Activated CD4-positive, alpha-beta T cell treated with anti-CD3 and anti-CD28 coated beads, Interleukin-2, amount 50 U/mL, for 48 hours (primary cell): ENCODE data around the gene BRPF3.
A peak's percentile ranks its signal among the peaks of the same experiment; 100 is the strongest.

Source experiments
- DNase-seq, 2 experiments: peaks; one replicate each; pipeline ENCODE4 v3.0.0-alpha.2; 2020

BRPF3 gene

DNA sequence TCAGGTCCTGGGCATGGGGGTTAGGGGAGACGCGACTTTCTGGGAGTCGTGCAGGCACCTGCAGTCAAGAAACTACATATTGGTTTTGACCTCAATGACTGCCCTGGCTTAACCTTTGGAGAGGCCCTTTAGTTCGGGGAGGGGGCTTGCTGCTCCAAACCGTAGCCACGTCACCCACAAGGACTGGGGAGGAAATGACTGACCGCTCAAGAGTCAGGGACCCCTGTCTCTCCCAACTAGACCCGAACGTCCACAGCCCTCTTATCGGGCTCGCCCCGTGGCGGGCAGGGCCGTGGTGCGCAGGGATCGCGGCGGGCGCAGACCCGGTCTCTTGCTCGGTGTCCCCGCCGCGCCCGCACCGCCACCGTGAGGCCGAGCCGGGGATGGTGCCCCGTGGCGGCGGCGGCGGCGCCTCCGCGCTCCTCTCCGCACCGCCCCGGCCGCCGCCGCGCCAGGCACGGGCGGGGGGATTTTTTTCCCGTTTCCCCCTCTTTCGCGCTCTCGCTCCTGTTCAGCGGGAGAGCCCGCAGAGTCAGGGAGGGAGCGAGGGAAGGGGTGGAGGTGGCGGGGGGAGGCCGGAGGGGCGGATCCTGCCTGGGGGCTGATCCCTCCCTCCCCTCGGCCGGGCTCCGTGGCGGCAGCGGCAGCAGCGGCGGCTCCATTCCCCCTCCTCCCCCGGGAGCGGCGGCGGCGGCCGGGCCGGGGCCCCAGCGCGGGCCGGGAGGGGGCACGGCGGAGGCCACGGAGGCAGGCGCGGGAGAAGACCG is at the start of gene BRPF3:
TSS of gene BRPF3 (plus strand) at position 632 of the 767 bp plus-strand sequence. CDS start 3,579 bp downstream, outside the sequence.
- peak; percentile 76 to 77 for DNase-seq

DNA sequence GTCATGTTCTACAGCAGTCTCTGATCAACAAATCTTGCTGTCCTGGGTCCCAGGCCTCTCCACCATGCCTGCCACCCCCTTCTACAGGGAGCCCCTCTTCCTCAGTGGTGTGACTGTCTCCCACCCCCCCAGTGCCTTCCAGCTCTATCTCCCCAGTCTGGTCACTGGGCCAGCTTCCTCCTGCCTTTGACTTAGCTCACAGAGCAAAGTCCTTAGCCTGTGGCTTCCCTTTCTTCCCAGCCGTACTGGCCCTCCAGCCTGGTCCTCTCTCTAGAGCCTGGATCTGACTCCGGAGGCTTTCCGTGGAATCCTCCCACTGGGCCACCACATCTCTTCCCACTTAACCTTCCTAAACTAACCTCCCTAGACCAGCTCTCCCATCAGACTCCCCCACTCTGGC is 49.2 kb upstream of the BRPF3 start:
- DNase-seq = no peak

DNA sequence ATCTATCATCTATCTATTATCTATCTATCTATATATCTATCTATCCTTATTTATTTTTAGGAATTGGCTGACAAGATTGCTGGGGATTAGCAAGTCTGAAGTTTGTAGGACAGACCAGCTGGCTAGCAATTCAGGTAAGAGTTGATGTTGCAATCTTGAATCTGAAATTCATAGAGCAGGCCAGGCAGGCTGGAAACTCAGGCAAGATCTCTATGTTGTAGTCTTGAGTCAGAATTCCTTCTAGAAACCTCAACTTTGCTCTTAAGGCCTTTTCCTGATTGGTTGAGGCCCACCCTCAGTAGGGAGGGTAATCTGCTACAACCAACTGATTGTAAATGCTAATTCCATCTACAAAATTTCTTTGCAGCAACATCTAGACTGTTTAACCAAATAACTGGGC is 47.1 kb upstream of the BRPF3 start:
- no peak for DNase-seq

DNA sequence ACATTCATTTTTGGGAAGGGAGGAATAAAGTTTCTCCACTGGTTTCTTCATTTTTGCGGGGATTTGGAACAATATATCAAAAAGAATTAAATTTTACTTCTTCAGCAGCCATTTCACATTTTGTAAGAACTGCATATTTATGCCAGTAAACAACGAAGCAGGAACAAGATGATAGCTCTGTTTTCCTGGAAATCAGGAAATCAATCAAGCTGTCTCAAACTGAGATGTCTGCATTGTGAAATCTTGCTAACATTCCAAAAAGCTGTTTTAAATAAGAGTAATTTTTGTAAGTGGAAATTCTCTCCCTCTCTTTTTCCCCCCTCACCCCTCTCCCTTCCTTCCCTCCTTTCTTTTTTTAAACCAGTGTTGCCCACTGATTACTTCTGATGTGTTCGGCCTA is 46.3 kb upstream of the BRPF3 start:
- no peak for DNase-seq

DNA sequence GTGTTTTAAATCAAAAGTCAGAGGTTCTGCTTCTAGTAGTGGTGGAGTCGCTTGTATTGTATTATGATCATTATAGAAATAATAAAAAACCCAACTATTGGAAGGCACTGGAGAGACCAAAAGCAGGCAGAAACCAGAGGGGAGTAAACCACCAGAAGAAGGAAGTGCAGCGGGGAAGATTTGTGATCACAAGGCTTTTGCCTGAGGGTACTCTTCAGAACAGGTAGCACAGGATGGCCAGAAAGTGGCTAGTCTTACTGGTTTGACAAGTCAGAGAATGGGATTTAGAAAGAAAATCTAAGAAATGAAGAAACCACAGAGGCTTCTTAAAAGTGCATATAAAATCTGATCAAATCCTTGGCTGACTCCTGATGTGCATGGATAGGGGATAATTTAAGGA is 42.3 kb upstream of the BRPF3 start:
- no peak for DNase-seq

DNA sequence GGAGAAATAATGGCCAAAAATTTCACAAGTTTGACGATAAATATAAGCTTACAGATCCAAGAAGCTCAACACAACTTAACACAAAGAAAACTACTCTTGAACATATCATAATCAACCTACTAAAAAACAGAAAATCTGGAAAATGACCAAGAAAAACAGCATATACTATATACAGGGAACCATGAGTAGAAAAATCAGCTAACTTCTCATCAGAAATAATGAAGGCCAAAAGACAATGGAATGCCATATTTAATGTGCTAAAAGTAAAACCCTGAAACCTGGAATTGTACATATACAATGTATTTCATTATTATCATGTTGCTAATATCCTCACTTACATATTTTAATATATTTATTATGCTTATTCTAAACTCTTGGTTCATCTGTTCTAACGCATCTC is 40.9 kb upstream of the BRPF3 start:
- DNase-seq = no peak

DNA sequence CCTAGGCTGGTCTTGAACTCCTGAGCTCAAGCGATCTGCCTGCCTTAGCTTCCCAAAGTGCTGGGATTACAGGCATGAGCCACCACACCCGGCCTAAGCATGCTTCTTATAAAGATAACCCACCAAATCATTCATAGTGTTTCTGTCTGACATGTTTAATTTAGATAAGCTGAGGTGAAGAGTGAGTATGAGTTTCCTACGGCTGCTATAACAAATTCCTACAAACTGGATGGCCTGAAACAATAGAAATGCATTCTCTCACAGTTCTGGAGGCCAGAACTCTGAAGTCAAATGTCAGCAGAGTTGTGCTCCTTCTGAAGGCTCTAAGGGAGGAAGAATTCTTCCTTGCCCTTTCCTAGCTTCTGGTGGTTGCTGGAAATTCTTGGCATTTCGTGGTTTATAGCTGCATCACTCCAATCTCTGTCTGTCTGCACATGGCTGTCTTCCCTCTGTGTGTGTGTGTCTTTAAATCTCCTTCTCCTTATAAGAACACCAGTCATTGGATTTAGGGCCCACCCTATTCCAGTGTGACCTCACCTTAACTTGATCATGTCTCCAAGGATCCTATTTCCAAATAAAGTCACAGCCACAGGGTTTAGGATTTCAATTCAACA is 36.3 kb upstream of the BRPF3 start:
- DNase-seq = no peak

DNA sequence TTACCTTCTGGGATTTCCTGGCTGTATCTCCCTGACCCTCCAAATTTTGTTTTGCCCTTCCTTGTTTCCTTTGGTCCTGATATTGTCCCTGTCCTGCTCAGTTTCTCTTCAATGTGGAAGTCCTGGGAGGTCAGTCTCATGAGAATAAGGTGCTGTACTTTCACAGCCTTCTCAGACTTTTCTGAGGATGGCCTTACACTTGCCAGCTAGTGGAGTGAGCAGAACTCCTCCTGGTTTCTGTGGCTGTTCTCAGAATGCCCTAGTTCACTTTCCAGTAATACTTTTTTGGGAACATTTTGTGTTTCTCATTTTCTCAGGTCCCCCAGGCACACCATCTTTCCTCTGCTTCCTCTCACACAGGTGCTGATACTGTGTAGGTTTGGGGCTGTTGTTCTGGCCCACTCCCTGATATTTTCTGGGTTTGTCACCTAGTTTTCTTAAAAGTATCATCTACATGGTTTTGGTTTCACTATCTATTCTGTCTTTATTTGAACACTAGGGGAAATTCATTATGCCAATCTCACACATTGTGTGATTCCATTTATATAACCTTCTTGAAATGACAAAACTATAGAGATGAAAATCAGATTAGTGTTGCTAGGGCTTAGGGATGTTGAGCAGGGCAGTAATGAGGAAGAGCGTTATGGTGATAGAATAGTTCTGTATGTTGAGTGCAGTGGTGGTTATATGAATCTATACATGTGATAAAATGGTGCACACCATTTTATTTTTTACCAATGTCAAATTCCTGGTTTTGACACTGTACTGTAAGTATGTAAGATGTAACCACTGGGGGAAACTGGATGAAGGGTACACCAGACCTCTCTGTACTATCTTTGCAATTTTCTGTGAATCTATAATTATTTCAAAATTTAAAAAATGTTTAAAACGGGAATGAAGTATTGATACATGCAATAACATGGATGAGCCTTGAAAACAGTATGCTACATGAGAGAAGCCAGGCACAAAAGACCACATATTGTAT is 27.2 kb upstream of the BRPF3 start:
- no peak for DNase-seq

DNA sequence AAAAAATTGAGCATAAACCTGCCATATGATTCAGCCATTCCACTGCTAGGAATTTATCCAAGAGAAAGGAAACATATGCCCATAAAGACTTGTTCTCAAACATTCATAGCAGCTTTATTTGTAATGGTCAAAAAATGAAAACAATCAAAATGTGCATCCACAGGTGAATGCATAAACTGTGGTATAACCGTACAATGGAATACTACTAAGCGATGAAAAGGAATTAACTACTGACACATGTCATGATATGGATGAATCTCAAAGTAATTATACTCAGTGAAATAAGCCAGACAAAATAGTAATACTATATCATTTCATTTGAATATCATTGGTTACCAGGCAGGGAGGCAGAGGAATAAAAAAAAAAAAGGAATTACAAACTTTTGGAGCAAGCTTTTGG is 25.8 kb upstream of the BRPF3 start:
- DNase-seq = no peak

DNA sequence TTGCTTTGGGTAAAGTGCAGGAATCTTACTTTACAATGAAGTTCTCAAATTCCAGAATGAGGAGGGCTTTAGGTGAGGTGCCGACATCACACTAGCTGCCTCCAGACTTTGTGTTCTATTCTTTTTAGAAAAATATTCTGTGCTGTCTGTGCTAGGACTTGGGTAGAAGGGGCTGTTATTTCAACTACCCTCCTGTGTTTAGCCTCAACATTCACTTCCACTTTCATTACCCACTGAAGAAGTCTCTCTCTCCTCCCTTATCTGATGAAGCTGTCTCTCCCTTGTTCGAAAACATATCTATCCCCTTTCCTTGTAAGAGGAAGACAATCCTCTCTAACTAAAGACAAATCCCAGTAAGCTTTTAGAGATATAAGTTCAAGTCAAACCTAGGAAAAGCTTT is 25.0 kb upstream of the BRPF3 start:
- no peak for DNase-seq

DNA sequence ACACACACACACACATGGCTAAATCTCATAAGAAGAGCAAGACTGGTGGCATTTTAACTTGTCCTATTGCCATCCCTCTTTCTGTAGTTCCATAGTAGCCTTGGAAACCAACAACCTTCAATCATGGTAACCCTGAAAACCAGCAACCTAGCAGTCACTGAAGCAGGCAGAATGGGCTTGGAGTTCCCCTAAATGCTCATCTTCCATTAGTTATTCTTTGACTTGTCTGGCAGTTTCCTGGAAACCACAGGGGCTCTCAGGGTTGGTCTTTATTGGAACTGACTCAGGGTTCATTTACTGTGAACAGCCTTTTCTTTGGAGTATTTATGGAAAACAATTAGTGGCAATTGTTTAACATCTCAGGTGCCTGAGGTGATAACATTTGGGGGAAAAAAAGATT is 19.4 kb upstream of the BRPF3 start:
- no peak for DNase-seq

DNA sequence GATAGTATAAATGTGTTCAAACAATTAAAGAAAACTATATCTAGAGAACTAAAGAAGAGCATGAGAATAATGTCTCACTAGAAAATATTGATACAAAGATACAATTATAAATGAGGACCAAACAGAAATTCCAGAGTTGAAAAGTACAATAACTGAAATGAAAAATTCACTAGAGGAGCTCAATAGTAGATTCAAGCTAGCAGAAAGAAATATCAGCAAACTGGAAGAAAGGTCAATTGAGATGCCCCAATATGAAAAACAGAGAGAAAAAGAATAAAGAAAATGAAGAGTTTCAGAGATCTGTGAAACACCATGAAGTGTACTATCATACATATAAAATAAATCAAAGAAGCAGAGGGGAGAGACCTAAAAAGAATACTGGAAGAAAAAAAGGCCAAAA is 18.0 kb upstream of the BRPF3 start:
- DNase-seq = no peak

DNA sequence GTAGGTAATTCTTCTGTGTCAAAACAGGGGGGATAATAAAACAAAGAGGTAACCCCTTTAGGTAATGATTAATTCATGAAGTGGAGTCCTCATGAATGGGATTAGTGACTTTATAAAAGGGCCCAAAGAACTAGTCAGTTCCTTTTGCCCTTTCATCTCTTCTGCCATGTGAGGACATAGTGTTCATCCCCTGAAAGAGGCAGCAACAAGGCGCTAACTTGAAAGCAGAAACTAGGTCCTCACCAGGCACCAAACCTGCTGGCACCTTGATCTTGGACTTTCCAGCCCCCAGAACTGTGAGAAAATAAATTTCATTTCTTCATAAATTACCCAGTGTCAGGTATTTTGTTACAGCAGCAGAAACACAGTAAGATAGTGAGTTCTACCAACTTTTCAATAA is 16.4 kb upstream of the BRPF3 start:
- no peak for DNase-seq

DNA sequence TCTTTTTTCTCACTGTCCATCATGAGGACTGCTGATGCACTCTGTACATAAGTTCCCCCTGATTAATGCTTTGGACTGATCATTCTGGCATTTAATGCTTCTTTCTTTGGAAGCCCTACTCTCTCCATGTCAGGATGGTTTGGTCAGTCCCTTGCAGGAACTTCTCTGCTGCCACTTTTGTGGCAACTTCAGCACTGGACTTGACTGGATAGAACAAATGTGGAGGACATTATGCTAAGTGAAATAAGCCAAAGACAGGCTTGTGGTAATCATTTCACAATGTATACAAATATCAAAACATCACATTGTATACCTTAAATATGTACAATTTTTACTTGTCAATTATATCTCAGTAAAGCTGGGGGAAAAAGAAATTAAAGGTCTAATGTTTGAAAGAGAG is 12.2 kb upstream of the BRPF3 start:
- no peak for DNase-seq

DNA sequence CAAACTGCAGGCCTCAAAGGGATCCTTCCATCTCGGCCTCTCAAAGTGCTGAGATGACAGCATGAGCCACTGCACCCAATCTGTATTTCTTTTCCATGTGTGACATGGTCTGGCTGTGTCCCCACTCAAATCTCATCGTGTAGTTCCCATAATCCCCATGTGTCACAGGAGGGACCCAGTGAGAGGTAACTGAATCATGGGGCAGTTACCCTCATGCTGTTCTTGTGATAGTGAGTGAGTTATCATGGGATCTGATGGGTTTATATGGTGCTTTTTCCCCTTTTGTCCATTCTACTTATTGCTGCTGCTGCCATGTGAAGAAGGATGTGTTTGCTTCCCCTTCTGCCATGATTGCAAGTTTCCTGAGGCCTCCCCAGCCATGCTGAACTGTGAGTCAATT is 10.3 kb upstream of the BRPF3 start:
- DNase-seq = no peak

DNA sequence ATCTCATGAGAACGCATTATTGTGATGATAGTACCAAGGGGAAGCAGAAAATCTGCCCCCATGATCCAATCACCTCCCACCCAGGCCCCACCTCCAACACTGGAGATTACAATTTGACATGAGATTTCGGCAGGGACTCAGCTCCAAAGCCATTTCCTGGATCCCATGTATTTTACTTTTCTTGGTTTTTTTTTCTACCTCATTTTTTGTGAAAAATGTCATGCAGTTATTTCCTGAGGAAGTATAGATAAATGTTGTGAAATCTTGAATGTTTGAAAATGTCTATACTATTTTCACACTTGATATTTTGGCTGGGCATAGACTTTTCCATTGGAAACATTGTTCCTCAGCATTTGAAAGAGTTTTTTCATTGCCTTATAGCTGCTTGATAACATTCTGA is 9.1 kb upstream of the BRPF3 start:
- no peak for DNase-seq

DNA sequence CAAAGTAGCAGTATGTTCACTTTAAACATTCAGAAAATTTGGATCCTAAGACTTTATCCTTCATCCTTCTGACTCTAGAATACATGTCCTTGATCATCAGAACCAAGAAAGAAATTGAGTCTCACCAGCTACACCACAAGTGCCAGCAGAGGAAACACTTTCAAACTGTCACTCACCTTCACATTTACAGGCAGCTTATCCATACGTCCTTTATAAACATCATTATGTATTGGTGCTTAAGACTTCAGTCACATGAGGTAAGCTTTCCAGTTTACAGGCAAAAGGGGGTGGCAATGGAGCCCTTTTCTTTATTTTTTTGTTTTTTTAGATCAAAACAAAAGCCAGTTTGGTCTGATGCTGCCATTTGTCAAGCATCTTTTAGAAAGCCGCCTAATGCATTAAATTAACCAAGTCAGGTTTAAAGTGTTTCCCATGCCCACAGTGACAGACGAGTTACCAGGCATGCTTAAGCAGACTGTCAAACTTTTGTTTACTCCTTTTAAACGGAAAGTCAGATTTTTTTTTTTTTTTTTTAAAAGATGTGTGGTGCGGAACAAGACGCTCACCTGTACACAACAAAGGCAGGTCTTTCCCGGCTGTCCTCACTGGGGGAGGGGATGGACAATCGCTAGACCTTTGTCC is 952 bp upstream of the BRPF3 start:
- DNase-seq = no peak

DNA sequence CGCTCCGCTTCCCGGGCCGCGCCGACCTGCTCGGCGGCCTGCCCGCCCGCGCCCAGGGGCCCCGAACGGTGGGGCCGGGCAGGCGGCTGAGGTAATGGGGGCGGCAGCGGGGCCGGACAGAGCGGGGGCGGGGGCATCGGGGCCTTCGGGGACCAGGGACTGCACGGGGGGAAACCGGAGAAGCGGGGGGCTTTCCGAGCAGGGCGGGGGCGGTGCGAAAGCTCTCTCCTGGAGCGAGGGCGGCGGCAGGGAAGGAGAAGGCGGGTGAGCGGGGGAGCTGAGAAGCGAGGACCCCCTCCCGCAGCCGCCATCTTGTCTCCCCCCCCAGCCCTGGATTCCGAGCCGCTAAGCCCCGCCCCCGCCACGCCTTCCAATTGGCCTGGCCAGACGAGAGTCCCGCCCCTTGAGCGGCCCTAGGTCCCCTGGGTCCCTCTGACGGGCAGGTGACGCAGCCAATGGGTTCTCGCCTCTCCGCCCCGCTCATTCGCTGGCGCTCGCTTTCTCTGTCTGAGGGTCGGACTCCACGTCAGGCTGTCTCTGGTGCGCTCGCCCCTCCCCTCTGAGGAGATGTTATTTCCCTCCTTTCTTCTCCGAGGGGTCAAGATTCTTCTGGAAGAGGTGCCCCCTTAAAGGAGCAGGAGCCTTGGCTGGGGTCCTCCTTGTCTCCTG is 470 bp downstream of the BRPF3 start:
- peak; percentile 100 for DNase-seq

DNA sequence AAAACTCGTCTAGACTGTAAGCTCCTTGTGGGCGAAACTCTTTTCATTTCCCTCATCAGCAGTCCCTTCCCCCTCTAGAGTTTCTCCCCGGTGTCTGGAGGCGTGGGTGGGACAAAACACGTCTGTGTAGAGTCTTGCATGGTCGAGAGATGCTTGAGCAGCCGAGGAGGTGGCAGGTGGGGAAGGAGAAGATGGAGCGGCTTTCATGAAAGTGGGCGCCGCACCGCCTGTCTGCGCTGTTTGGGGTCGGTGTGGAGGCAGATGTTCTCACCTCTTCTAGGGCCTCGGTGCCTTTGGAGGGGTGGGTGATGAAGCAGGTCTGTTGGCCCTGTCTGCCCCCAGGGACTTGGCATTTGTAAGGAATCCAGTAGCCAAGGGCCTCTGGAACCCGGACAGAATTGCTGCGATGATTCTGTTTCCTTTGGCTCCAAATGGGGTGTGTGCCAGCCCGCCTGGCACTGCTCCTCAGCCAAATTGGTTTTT is 1.2 kb downstream of the BRPF3 start:
- peak in 1 of 2 experiments; percentile 7 for DNase-seq

DNA sequence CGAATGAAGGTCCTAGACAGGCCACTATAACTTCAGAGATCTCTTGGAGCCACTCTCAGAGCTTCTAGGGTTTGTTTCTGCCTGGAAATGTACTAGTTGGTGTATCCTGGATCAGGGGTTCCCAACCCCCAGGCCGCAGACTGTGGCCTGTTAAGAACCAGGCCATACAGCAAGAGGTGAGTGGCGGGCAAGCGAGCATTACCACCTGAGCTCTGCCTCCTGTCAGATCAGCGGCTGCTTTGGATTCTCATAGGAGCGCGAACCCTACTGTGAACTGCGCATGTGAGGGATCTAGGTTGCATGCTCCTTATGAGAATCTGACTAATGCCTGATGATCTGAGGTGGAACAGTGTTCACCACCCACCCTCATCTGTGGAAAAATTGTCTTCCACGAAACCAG is 2.4 kb downstream of the BRPF3 start:
- no peak for DNase-seq

DNA sequence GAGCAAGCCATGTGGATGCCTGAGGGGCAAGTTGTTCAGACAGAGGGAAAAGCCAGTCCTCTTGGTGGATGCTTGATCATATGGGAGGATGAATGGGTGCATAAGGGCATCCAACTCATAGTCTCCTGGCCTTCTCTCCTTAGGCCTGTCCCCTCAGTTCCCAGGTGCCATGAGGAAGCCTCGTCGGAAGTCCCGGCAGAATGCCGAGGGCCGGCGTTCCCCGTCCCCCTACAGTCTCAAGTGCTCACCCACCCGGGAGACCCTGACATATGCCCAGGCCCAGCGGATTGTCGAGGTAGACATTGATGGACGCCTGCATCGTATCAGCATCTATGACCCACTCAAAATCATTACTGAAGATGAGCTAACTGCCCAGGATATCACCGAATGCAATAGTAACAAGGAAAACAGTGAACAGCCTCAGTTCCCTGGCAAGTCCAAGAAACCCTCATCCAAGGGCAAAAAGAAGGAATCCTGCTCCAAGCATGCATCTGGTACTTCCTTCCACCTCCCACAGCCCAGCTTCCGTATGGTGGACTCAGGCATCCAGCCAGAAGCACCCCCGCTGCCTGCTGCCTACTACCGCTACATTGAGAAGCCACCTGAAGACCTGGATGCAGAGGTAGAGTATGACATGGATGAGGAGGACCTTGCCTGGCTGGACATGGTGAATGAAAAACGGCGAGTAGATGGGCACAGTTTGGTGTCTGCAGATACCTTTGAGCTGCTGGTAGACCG is 3.8 kb downstream of the BRPF3 start:
- no peak for DNase-seq
